WTC11 (cell line): ENCODE data around the gene CARS2. TPM values are rescaled to one million over a fixed set of nuclear protein-coding genes. Genes with fewer than 3 reads are reported as not detected.

Experiments used
- CREM ChIP-seq: sonication (generic); formaldehyde crosslinking; IDR thresholded peaks from 2 replicates; pipeline ENCODE4 v1.8.1; 2022; ENCODE audit warnings: mild to moderate bottlenecking, missing genetic modification reagents, moderate library complexity
- ELF4 ChIP-seq: sonication (generic); formaldehyde crosslinking; IDR thresholded peaks from 2 replicates; pipeline ENCODE4 v1.8.1; 2022; ENCODE audit warnings: low read depth, mild to moderate bottlenecking, moderate library complexity, missing genetic modification reagents
- ESRRA ChIP-seq: sonication (generic); formaldehyde crosslinking; IDR thresholded peaks from 2 replicates; pipeline ENCODE4 v1.8.1; 2022; ENCODE audit warnings: mild to moderate bottlenecking, missing genetic modification reagents, borderline replicate concordance
- FOXP1 ChIP-seq: sonication (generic); formaldehyde crosslinking; IDR thresholded peaks from 2 replicates; pipeline ENCODE4 v1.8.0; 2022; ENCODE audit warnings: missing genetic modification reagents, mild to moderate bottlenecking, moderate library complexity, borderline replicate concordance
- GABPB1 ChIP-seq: sonication (generic); formaldehyde crosslinking; IDR thresholded peaks from 2 replicates; pipeline ENCODE4 v1.8.1; 2023; ENCODE audit warnings: mild to moderate bottlenecking, missing genetic modification reagents
- IRF2 ChIP-seq: sonication (generic); formaldehyde crosslinking; IDR thresholded peaks from 2 replicates; pipeline ENCODE4 v1.8.0; 2022; ENCODE audit warnings: low read depth, missing genetic modification reagents, borderline replicate concordance
- JAZF1 ChIP-seq: fragments of 250-450 bp; sonication (Bioruptor Pico); IDR thresholded peaks from 2 replicates; pipeline ENCODE4 v1.9.0; 2021; ENCODE audit warnings: moderate library complexity, mild to moderate bottlenecking, inconsistent platforms
- JUN ChIP-seq: sonication (generic); formaldehyde crosslinking; IDR thresholded peaks from 2 replicates; pipeline ENCODE4 v1.8.0; 2023; ENCODE audit warnings: mild to moderate bottlenecking, missing genetic modification reagents
- NFE2L1 ChIP-seq: sonication (generic); formaldehyde crosslinking; IDR thresholded peaks from 2 replicates; pipeline ENCODE4 v1.8.1; 2023; ENCODE audit warnings: missing genetic modification reagents
- NFYB ChIP-seq: sonication (generic); formaldehyde crosslinking; conservative IDR thresholded peaks from 2 replicates; pipeline ENCODE4 v1.8.0; 2022; ENCODE audit warnings: low read depth, missing genetic modification reagents
- NR1H2 ChIP-seq: sonication (generic); formaldehyde crosslinking; IDR thresholded peaks from 2 replicates; pipeline ENCODE4 v1.9.0; 2021; ENCODE audit warnings: mild to moderate bottlenecking, moderate library complexity, missing genetic modification reagents
- NR2C2 ChIP-seq: sonication (generic); formaldehyde crosslinking; IDR thresholded peaks from 2 replicates; pipeline ENCODE4 v1.8.0; 2022; ENCODE audit warnings: mild to moderate bottlenecking, missing genetic modification reagents
- OVOL2 ChIP-seq: fragments of 250-450 bp; sonication (Bioruptor Pico); IDR thresholded peaks from 2 replicates; pipeline ENCODE4 v1.9.0; 2021; ENCODE audit warnings: mild to moderate bottlenecking, borderline replicate concordance
- SP1 ChIP-seq: sonication (generic); formaldehyde crosslinking; conservative IDR thresholded peaks from 2 replicates; pipeline ENCODE4 v1.8.1; 2022; ENCODE audit warnings: missing genetic modification reagents
- TEAD1 ChIP-seq: sonication (generic); formaldehyde crosslinking; IDR thresholded peaks from 2 replicates; pipeline ENCODE4 v1.8.0; 2022; ENCODE audit warnings: mild to moderate bottlenecking, missing genetic modification reagents
- ZNF219 ChIP-seq: sonication (generic); formaldehyde crosslinking; IDR thresholded peaks from 2 replicates; pipeline ENCODE4 v1.8.0; 2023; ENCODE audit warnings: missing genetic modification reagents, mild to moderate bottlenecking, borderline replicate concordance
- ZNF263 ChIP-seq: sonication (generic); formaldehyde crosslinking; IDR thresholded peaks from 2 replicates; pipeline ENCODE4 v1.8.1; 2022; ENCODE audit warnings: low read depth, mild to moderate bottlenecking, moderate library complexity, missing genetic modification reagents
- ZNF396 ChIP-seq: fragments of 250-450 bp; sonication (Bioruptor Pico); IDR thresholded peaks from 2 replicates; pipeline ENCODE4 v1.8.0; 2021; ENCODE audit warnings: mild to moderate bottlenecking, moderate library complexity, borderline replicate concordance
- ZNF416 ChIP-seq: fragments of 250-450 bp; sonication (Bioruptor Pico); IDR thresholded peaks from 2 replicates; pipeline ENCODE4 v1.9.0; 2021; ENCODE audit warnings: mild to moderate bottlenecking, inconsistent platforms
- ZNF423 ChIP-seq: fragments of 250-450 bp; sonication (Bioruptor Pico); IDR thresholded peaks from 2 replicates; pipeline ENCODE4 v2.1.2; 2022; ENCODE audit warnings: mild to moderate bottlenecking, moderate library complexity
- total RNA-seq: library from RNA; stranded (reverse); gene quantifications from 3 replicates; pipeline ENCODE4 v1.2.3, GENCODE V29; 2021
- TF ChIP-seq, protein P1 (sequence below): sonication (generic); formaldehyde crosslinking; IDR thresholded peaks from 2 replicates; pipeline ENCODE4 v1.8.1; 2022; ENCODE audit warnings: low read depth, missing genetic modification reagents, borderline replicate concordance
- TF ChIP-seq, protein P2 (sequence below): sonication (generic); formaldehyde crosslinking; IDR thresholded peaks from 2 replicates; pipeline ENCODE4 v1.8.0; 2022; ENCODE audit warnings: mild to moderate bottlenecking, missing genetic modification reagents
- TF ChIP-seq, protein P3 (sequence below): sonication (generic); formaldehyde crosslinking; IDR thresholded peaks from 2 replicates; pipeline ENCODE4 v1.8.1; 2022; ENCODE audit warnings: missing genetic modification reagents, borderline replicate concordance
- TF ChIP-seq, protein P4 (sequence below): sonication (generic); formaldehyde crosslinking; IDR thresholded peaks from 2 replicates; pipeline ENCODE4 v1.8.0; 2022; ENCODE audit warnings: missing genetic modification reagents
- TF ChIP-seq, protein P5 (sequence below): fragments of 250-450 bp; sonication (Bioruptor Pico); conservative IDR thresholded peaks from 2 replicates; pipeline ENCODE4 v1.9.0; 2021; ENCODE audit warnings: mild to moderate bottlenecking
- TF ChIP-seq, protein P6 (sequence below): sonication (generic); formaldehyde crosslinking; IDR thresholded peaks from 2 replicates; pipeline ENCODE4 v1.8.1; 2023; ENCODE audit warnings: mild to moderate bottlenecking, missing genetic modification reagents

CARS2 gene
- total RNA-seq, 1 experiment from 2014 or later = 39.9 TPM

DNA sequence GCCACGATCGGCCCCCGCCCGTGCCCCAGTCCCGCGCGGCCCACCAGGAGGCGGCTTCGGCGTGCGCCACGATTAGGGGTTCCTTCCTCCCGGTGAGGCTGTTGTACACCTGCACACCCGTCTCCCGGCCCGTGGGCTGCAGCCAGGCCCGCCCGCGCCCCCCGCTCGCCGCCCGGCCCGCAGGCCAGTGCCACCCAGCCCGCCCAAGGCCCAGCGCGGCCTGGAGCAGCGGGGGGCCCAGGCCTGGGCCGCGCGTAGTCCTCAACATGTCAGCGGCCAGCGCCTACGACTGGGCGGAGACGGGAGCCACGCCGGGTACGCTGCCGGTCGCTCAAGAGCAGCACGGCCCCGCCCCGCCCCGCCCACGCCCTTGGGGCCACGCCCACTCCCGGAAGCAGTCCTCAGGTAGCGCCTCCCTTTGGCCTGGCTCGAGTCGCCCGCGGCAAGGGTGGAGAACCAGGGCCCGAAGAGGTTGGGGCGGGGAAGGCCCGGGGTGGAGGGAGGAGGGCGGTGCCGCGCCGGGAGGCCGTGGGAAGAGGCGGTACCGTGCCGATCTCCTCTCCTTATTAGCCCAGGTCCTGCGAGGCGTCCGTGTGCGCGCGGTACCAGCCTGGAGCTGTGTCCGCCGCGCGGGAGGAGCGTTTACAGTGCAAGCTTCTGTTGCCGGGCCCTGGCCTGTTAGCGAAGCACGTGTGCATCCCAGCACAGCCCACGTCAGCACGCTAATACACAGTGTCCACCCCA, at the start of gene CARS2 (continued):
- no peak for TF ChIP-seq OVOL2 (CRISPR knock-in tag)
- no peak for TF ChIP-seq NR2C2
- no peak for TF ChIP-seq IRF2 (CRISPR knock-in tag)
- 0 out of 2 replicates have a peak, but pooled peaks have one; percentile 18 for TF ChIP-seq ZNF416 (CRISPR knock-in tag)
- peak; percentile 59 for TF ChIP-seq GABPB1 (CRISPR knock-in tag)
- TF ChIP-seq, protein P1, sequence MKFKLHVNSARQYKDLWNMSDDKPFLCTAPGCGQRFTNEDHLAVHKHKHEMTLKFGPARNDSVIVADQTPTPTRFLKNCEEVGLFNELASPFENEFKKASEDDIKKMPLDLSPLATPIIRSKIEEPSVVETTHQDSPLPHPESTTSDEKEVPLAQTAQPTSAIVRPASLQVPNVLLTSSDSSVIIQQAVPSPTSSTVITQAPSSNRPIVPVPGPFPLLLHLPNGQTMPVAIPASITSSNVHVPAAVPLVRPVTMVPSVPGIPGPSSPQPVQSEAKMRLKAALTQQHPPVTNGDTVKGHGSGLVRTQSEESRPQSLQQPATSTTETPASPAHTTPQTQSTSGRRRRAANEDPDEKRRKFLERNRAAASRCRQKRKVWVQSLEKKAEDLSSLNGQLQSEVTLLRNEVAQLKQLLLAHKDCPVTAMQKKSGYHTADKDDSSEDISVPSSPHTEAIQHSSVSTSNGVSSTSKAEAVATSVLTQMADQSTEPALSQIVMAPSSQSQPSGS (CRISPR knock-in tag) = no peak
- TF ChIP-seq, protein P2, sequence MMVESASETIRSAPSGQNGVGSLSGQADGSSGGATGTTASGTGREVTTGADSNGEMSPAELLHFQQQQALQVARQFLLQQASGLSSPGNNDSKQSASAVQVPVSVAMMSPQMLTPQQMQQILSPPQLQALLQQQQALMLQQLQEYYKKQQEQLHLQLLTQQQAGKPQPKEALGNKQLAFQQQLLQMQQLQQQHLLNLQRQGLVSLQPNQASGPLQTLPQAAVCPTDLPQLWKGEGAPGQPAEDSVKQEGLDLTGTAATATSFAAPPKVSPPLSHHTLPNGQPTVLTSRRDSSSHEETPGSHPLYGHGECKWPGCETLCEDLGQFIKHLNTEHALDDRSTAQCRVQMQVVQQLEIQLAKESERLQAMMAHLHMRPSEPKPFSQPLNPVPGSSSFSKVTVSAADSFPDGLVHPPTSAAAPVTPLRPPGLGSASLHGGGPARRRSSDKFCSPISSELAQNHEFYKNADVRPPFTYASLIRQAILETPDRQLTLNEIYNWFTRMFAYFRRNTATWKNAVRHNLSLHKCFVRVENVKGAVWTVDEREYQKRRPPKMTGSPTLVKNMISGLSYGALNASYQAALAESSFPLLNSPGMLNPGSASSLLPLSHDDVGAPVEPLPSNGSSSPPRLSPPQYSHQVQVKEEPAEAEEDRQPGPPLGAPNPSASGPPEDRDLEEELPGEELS = 0 out of 2 replicates have a peak, but pooled peaks have one; percentile 14
- TF ChIP-seq, protein P3, sequence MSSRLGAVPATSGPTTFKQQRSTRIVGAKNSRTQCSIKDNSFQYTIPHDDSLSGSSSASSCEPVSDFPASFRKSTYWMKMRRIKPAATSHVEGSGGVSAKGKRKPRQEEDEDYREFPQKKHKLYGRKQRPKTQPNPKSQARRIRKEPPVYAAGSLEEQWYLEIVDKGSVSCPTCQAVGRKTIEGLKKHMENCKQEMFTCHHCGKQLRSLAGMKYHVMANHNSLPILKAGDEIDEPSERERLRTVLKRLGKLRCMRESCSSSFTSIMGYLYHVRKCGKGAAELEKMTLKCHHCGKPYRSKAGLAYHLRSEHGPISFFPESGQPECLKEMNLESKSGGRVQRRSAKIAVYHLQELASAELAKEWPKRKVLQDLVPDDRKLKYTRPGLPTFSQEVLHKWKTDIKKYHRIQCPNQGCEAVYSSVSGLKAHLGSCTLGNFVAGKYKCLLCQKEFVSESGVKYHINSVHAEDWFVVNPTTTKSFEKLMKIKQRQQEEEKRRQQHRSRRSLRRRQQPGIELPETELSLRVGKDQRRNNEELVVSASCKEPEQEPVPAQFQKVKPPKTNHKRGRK (CRISPR knock-in tag) = no peak
- TF ChIP-seq NFYB = no peak
- no peak for TF ChIP-seq ELF4 (CRISPR knock-in tag)
- no peak for TF ChIP-seq CREM
- TF ChIP-seq NR1H2 (CRISPR knock-in tag) = no peak
- no peak for TF ChIP-seq TEAD1
- TF ChIP-seq, protein P4, sequence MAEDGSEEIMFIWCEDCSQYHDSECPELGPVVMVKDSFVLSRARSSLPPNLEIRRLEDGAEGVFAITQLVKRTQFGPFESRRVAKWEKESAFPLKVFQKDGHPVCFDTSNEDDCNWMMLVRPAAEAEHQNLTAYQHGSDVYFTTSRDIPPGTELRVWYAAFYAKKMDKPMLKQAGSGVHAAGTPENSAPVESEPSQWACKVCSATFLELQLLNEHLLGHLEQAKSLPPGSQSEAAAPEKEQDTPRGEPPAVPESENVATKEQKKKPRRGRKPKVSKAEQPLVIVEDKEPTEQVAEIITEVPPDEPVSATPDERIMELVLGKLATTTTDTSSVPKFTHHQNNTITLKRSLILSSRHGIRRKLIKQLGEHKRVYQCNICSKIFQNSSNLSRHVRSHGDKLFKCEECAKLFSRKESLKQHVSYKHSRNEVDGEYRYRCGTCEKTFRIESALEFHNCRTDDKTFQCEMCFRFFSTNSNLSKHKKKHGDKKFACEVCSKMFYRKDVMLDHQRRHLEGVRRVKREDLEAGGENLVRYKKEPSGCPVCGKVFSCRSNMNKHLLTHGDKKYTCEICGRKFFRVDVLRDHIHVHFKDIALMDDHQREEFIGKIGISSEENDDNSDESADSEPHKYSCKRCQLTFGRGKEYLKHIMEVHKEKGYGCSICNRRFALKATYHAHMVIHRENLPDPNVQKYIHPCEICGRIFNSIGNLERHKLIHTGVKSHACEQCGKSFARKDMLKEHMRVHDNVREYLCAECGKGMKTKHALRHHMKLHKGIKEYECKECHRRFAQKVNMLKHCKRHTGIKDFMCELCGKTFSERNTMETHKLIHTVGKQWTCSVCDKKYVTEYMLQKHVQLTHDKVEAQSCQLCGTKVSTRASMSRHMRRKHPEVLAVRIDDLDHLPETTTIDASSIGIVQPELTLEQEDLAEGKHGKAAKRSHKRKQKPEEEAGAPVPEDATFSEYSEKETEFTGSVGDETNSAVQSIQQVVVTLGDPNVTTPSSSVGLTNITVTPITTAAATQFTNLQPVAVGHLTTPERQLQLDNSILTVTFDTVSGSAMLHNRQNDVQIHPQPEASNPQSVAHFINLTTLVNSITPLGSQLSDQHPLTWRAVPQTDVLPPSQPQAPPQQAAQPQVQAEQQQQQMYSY (CRISPR knock-in tag) = no peak
- TF ChIP-seq ESRRA (CRISPR knock-in tag) = peak; percentile 47; the same call in 1 of the 2 replicates
- TF ChIP-seq, protein P5, sequence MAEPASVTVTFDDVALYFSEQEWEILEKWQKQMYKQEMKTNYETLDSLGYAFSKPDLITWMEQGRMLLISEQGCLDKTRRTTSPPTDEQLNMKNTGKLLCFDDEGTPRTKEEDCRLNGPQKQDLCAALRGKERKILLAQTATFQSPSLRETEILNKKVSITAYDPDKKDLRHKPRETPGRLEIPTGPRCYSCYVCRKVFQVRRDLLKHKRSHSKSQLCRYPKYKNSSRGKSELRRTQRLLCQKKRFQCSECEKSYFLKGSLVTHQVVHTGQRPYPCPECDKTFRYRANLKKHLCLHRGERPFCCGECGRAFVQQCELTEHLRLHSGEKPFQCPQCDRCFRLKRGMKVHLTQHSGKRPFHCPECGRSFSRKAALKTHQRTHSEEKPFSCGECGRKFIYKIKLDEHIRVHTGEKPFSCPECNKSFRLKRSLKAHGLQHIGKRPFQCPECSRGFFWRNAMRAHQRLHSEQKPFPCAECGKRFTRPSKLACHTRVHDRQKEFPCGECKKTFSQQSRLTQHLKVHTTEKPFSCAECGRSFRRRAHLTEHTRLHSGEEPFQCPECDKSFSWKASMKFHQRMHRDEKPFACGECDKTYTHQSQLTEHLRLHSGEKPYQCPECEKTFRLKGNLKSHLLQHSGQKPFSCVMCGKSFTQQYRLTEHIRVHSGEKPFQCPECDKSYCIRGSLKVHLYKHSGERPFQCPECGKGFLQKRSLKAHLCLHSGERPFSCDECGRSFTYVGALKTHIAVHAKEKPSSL (CRISPR knock-in tag) = no peak
- no peak for TF ChIP-seq NFE2L1 (CRISPR knock-in tag)
- no peak for TF ChIP-seq JAZF1 (CRISPR knock-in tag)
- no peak for TF ChIP-seq ZNF263 (CRISPR knock-in tag)
- TF ChIP-seq ZNF219 (CRISPR knock-in tag) = peak; percentile 77; the same call in 1 of the 2 replicates
- no peak for TF ChIP-seq JUN (CRISPR knock-in tag)
- TF ChIP-seq ZNF423 = peak; percentile 38; the same call in 1 of the 2 replicates
- TF ChIP-seq SP1 (CRISPR knock-in tag) = peak; percentile 98
- no peak for TF ChIP-seq ZNF396 (CRISPR knock-in tag)
- TF ChIP-seq FOXP1 (CRISPR knock-in tag) = peak; percentile 82
- TF ChIP-seq, protein P6, sequence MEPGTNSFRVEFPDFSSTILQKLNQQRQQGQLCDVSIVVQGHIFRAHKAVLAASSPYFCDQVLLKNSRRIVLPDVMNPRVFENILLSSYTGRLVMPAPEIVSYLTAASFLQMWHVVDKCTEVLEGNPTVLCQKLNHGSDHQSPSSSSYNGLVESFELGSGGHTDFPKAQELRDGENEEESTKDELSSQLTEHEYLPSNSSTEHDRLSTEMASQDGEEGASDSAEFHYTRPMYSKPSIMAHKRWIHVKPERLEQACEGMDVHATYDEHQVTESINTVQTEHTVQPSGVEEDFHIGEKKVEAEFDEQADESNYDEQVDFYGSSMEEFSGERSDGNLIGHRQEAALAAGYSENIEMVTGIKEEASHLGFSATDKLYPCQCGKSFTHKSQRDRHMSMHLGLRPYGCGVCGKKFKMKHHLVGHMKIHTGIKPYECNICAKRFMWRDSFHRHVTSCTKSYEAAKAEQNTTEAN (CRISPR knock-in tag) = no peak
